Stimulated activated CD4-positive, alpha-beta T cell treated with anti-CD3 and anti-CD28 coated beads, Interleukin-15, amount 100 ng/mL, for 24 hours (primary cell): Measurements from ENCODE around the gene SMTNL1.

Source experiments
- DNase-seq: peaks from one replicate; pipeline ENCODE4 v3.0.0-alpha.2; 2020

Gene SMTNL1

GRCh38 chr11:57536947-57537619 lies at the start of gene SMTNL1:
Gene SMTNL1 (plus strand): TSS chr11:57537595. CDS start chr11:57542643, 5,048 bp downstream.
- DNase-seq: no peak

- no peak for DNase-seq
Measured at GRCh38 chr11:57487920-57488659, 49.3 kb upstream of the SMTNL1 start.

- DNase-seq: no peak
Measured at GRCh38 chr11:57490456-57491248, 46.7 kb upstream of the SMTNL1 start.

GRCh38 chr11:57491371-57492061 lies 45.9 kb upstream of the SMTNL1 start:
- DNase-seq: peak; percentile 73

- DNase-seq: peak; percentile 81
Measured at GRCh38 chr11:57493507-57494503, 43.6 kb upstream of the SMTNL1 start.

- DNase-seq: no peak
Measured at GRCh38 chr11:57496109-57496820, 41.1 kb upstream of the SMTNL1 start.

- DNase-seq: no peak
Measured at GRCh38 chr11:57497303-57498247, 39.8 kb upstream of the SMTNL1 start.

GRCh38 chr11:57498540-57498939 lies 38.9 kb upstream of the SMTNL1 start:
- DNase-seq: no peak

- peak; percentile 69 for DNase-seq
Measured at GRCh38 chr11:57499413-57499982, 37.9 kb upstream of the SMTNL1 start.

GRCh38 chr11:57499983-57500461 lies 37.4 kb upstream of the SMTNL1 start:
- no peak for DNase-seq

GRCh38 chr11:57500515-57500914 lies 36.9 kb upstream of the SMTNL1 start:
- no peak for DNase-seq

- no peak for DNase-seq
Measured at GRCh38 chr11:57500926-57501325, 36.5 kb upstream of the SMTNL1 start.

GRCh38 chr11:57501953-57502352 lies 35.4 kb upstream of the SMTNL1 start:
- no peak for DNase-seq

GRCh38 chr11:57502376-57502775 lies 35.0 kb upstream of the SMTNL1 start:
- DNase-seq: no peak

- no peak for DNase-seq
Measured at GRCh38 chr11:57502870-57503269, 34.5 kb upstream of the SMTNL1 start.

GRCh38 chr11:57504511-57504910 lies 32.9 kb upstream of the SMTNL1 start:
- no peak for DNase-seq

- no peak for DNase-seq
Measured at GRCh38 chr11:57506522-57506921, 30.9 kb upstream of the SMTNL1 start.

GRCh38 chr11:57508341-57509170 lies 28.8 kb upstream of the SMTNL1 start:
- no peak for DNase-seq
